MM.1S (cell line): ENCODE measurements around the gene CELF2.

Experiments used
- DNase-seq: peaks from one replicate; pipeline ENCODE4 v3.0.0-alpha.2; 2015
- H2AFZ ChIP-seq: fragments of 300-600 bp; sonication (generic); 2 replicates; pipeline ENCODE4 v1.6.0; 2016; ENCODE audit warnings: antibody characterized with exemption, low read length
- H3F3A ChIP-seq: fragments of 300-600 bp; sonication (generic); 2 replicates; pipeline ENCODE4 v1.6.1; 2016; ENCODE audit warnings: mild to moderate bottlenecking, antibody characterized with exemption, low read length, moderate library complexity, mixed read lengths; ENCODE audit not compliant: insufficient read depth
- H3K27ac ChIP-seq: fragments of 300-600 bp; sonication (generic); 2 replicates; pipeline ENCODE4 v1.5.1; 2016; ENCODE audit warnings: mild to moderate bottlenecking, low read length
- H3K27me3 ChIP-seq: fragments of 300-600 bp; sonication (generic); replicated peaks from 2 replicates; pipeline ENCODE4 v1.6.0; 2016; ENCODE audit warnings: low read length; ENCODE audit not compliant: insufficient read depth
- H3K36me3 ChIP-seq: fragments of 300-600 bp; sonication (generic); replicated peaks from 2 replicates; pipeline ENCODE4 v1.6.1; 2016; ENCODE audit warnings: mild to moderate bottlenecking, low read length, mixed read lengths; ENCODE audit not compliant: insufficient read depth
- H3K4me1 ChIP-seq: fragments of 300-600 bp; sonication (generic); 2 replicates; pipeline ENCODE4 v1.6.1; 2016; ENCODE audit warnings: low read length, mixed read lengths
- H3K4me2 ChIP-seq: fragments of 300-600 bp; sonication (generic); 2 replicates; pipeline ENCODE4 v1.6.0; 2016; ENCODE audit warnings: low read depth, low read length
- H3K4me3 ChIP-seq: fragments of 300-600 bp; sonication (generic); 2 replicates; pipeline ENCODE4 v1.5.1; 2016; ENCODE audit warnings: low read length, mixed read lengths
- H3K79me2 ChIP-seq: fragments of 300-600 bp; sonication (generic); 2 replicates; pipeline ENCODE4 v1.6.1; 2016; ENCODE audit warnings: mixed run types, low read length, mixed read lengths
- H3K9ac ChIP-seq: fragments of 300-600 bp; sonication (generic); 2 replicates; pipeline ENCODE4 v1.6.1; 2016; ENCODE audit warnings: low read length, mixed read lengths
- H3K9me2 ChIP-seq: fragments of 300-600 bp; sonication (generic); replicated peaks from 2 replicates; pipeline ENCODE4 v1.6.1; 2016; ENCODE audit warnings: mild to moderate bottlenecking, low read length, mixed read lengths; ENCODE audit not compliant: insufficient read depth
- H3K9me3 ChIP-seq: fragments of 300-600 bp; sonication (generic); replicated peaks from 2 replicates; pipeline ENCODE4 v1.6.1; 2016; ENCODE audit warnings: mild to moderate bottlenecking, low read length, mixed read lengths; ENCODE audit not compliant: insufficient read depth
- H4K20me1 ChIP-seq: fragments of 300-600 bp; sonication (generic); 2 replicates; pipeline ENCODE4 v1.6.1; 2016; ENCODE audit warnings: mild to moderate bottlenecking, low read length, moderate library complexity, mixed read lengths; ENCODE audit not compliant: insufficient read depth
- CTCF ChIP-seq: fragments of 300-600 bp; sonication (generic); IDR thresholded peaks from 2 replicates; pipeline ENCODE4 v1.5.1; 2016; ENCODE audit warnings: antibody characterized with exemption, low read length, mixed read lengths
- EZH2 ChIP-seq: fragments of 300-600 bp; sonication (generic); optimal IDR thresholded peaks from 2 replicates; pipeline ENCODE3; 2017; ENCODE audit warnings: low read depth, mild to moderate bottlenecking, antibody characterized with exemption, low read length, mixed read lengths
- EZH2phosphoT487 ChIP-seq: fragments of 300-600 bp; sonication (generic); IDR thresholded peaks from 2 replicates; pipeline ENCODE4 v1.6.1; 2018; ENCODE audit warnings: antibody characterized with exemption, low read length

Gene CELF2

GRCh38 chr10:11249808-11250195 is 232.1 kb downstream of the CELF2 start:
- no peak for DNase-seq
- Histone ChIP-seq H3F3A (peaks cover 95% of the 10 kb centered on the region), H3K4me2 (peak overlapping the region; percentile 12; the same call in 1 of the 2 replicates), H3K4me1 (peaks cover 97% of the 10 kb centered on the region), H3K27ac (peak overlapping the region; percentile 99; the same call in 1 of the 2 replicates), H3K4me3 (no peak overlapping the region), H3K9me2 (no peaks in the 10 kb centered on the region), H2AFZ (no peak overlapping the region), H3K9ac (no peak overlapping the region), H3K27me3 (no peaks in the 10 kb centered on the region), H3K9me3 (no peaks in the 10 kb centered on the region), H3K36me3 (peaks cover 18% of the 10 kb centered on the region; the same call in 1 of the 2 replicates), H4K20me1 (no peaks in the 10 kb centered on the region), H3K79me2 (peaks cover 96% of the 10 kb centered on the region)
- TF ChIP-seq EZH2 (no peak), EZH2phosphoT487 (no peak), CTCF (no peak)

- peak overlapping the region; percentile 42; the same call in 1 of the 2 replicates for H3K4me2 ChIP-seq
These were observed 232.6 kb downstream of the CELF2 start for GRCh38 chr10:11250304-11250703.

GRCh38 chr10:11252887-11253286 is 235.2 kb downstream of the CELF2 start:
- peak; percentile 58 for DNase-seq
- Histone ChIP-seq H3K4me1 (peaks cover 90% of the 10 kb centered on the region), H3F3A (peaks cover 100% of the 10 kb centered on the region), H3K27me3 (no peaks in the 10 kb centered on the region), H3K4me3 (no peak overlapping the region), H3K79me2 (peaks cover 92% of the 10 kb centered on the region), H3K36me3 (peaks cover 23% of the 10 kb centered on the region; the same call in 1 of the 2 replicates), H2AFZ (no peak overlapping the region), H3K9ac (peak overlapping the region; percentile 63; the same call in 1 of the 2 replicates), H3K9me3 (no peaks in the 10 kb centered on the region), H3K9me2 (no peaks in the 10 kb centered on the region), H4K20me1 (no peaks in the 10 kb centered on the region), H3K27ac (peak overlapping the region; percentile 99), H3K4me2 (peak overlapping the region; percentile 42; the same call in 1 of the 2 replicates)
- TF ChIP-seq EZH2 (no peak), EZH2phosphoT487 (no peak), CTCF (no peak)

More at GRCh38 chr10:11250304-11250703, 232.6 kb downstream of the CELF2 start:
- H3K9me3 ChIP-seq, result no peaks in the 10 kb centered on the region
- H3K9ac ChIP-seq, result peak overlapping the region; percentile 63; the same call in 1 of the 2 replicates
- H3K4me1 ChIP-seq, result peaks cover 97% of the 10 kb centered on the region
- TF ChIP-seq CTCF (no peak), EZH2phosphoT487 (no peak), EZH2 (no peak)
- no peak for DNase-seq
- H3F3A ChIP-seq, result peaks cover 95% of the 10 kb centered on the region
- no peak overlapping the region for H2AFZ ChIP-seq
- H4K20me1 ChIP-seq, result no peaks in the 10 kb centered on the region
- H3K27me3 ChIP-seq, result no peaks in the 10 kb centered on the region
- H3K9me2 ChIP-seq, result no peaks in the 10 kb centered on the region
- peaks cover 96% of the 10 kb centered on the region for H3K79me2 ChIP-seq
- H3K27ac ChIP-seq, result peak overlapping the region; percentile 99
- no peak overlapping the region for H3K4me3 ChIP-seq
- H3K36me3 ChIP-seq, result peaks cover 19% of the 10 kb centered on the region; the same call in 1 of the 2 replicates
